GM23248 (cell line): ENCODE measurements around the gene SLC36A2.

Experiments used
- EZH2 ChIP-seq: fragments of 200-600 bp; sonication (generic); IDR thresholded peaks from 2 replicates; pipeline ENCODE4 v1.6.1; 2018; ENCODE audit warnings: antibody characterized with exemption, mild to moderate bottlenecking; ENCODE audit not compliant: insufficient read depth, poor library complexity, severe bottlenecking
- EZH2phosphoT487 ChIP-seq: fragments of 200-600 bp; sonication (generic); IDR thresholded peaks from 2 replicates; pipeline ENCODE4 v1.6.1; 2018; ENCODE audit warnings: antibody characterized with exemption, moderate library complexity, mild to moderate bottlenecking, low read depth; ENCODE audit not compliant: insufficient read depth

- TF ChIP-seq EZH2 (no peak), EZH2phosphoT487 (no peak)
These were observed 31.3 kb upstream of the SLC36A2 start for GRCh38 chr5:151378616-151379015.
